Left ventricle myocardium inferior (tissue), 1 donor: ENCODE measurements around the gene POC1B. TPM values are rescaled to one million over a fixed set of nuclear protein-coding genes. Genes with fewer than 3 reads are reported as not detected.

Source experiments
- DNase-seq: peaks from one replicate; pipeline ENCODE4 v3.0.0-alpha.2; 2020
- H3K27ac ChIP-seq: fragments of 200-600 bp; replicated peaks from 2 replicates; pipeline ENCODE4 v1.8.0; 2021
- H3K27me3 ChIP-seq: fragments of 200-600 bp; 2 replicates; pipeline ENCODE4 v1.8.0; 2021; ENCODE audit warnings: low read depth
- H3K36me3 ChIP-seq: fragments of 200-600 bp; 2 replicates; pipeline ENCODE4 v1.8.0; 2021
- H3K4me1 ChIP-seq: fragments of 200-600 bp; 2 replicates; pipeline ENCODE4 v1.8.0; 2021
- H3K4me3 ChIP-seq: fragments of 200-600 bp; 2 replicates; pipeline ENCODE4 v1.8.0; 2021; ENCODE audit warnings: mild to moderate bottlenecking, moderate library complexity
- H3K9me3 ChIP-seq: fragments of 200-600 bp; replicated peaks from 2 replicates; pipeline ENCODE4 v1.8.0; 2021
- intact Hi-C: fragments of 100-400 bp; cut with micrococcal nuclease; formaldehyde crosslinking; loops from one replicate; pipeline ENCODE4 v1.11.0; 2022
- total RNA-seq: library from RNA; stranded (reverse); fragmentation: NEBNext Ultra II Directional; extraction: Animal tissue kit (Norgen Biotek cat#: 25700); gene quantifications from one replicate; pipeline ENCODE4 v1.2.1, GENCODE V29; 2021
- TF ChIP-seq, protein P1 (sequence below): fragments of 200-600 bp; IDR thresholded peaks from 2 replicates; pipeline ENCODE4 v1.8.0; 2021; ENCODE audit warnings: antibody characterized with exemption, mild to moderate bottlenecking, borderline replicate concordance
- donor health status: DM: no; HTN: yes; CAD: no; lungs with severe emphysema.

Gene POC1B
- total RNA-seq, 1 donor from 2014 or later: 8.6 TPM

- no peak for DNase-seq
- Histone ChIP-seq H3K27me3 (no peaks in the 10 kb centered on the region), H3K27ac (no peak overlapping the region), H3K36me3 (no peaks in the 10 kb centered on the region), H3K4me1 (no peaks in the 10 kb centered on the region), H3K9me3 (no peaks in the 10 kb centered on the region), H3K4me3 (no peak overlapping the region)
- TF ChIP-seq, protein P1, sequence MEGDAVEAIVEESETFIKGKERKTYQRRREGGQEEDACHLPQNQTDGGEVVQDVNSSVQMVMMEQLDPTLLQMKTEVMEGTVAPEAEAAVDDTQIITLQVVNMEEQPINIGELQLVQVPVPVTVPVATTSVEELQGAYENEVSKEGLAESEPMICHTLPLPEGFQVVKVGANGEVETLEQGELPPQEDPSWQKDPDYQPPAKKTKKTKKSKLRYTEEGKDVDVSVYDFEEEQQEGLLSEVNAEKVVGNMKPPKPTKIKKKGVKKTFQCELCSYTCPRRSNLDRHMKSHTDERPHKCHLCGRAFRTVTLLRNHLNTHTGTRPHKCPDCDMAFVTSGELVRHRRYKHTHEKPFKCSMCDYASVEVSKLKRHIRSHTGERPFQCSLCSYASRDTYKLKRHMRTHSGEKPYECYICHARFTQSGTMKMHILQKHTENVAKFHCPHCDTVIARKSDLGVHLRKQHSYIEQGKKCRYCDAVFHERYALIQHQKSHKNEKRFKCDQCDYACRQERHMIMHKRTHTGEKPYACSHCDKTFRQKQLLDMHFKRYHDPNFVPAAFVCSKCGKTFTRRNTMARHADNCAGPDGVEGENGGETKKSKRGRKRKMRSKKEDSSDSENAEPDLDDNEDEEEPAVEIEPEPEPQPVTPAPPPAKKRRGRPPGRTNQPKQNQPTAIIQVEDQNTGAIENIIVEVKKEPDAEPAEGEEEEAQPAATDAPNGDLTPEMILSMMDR: no peak
- intact Hi-C loops: no loop called here
Observed at GRCh38 chr12:89469361-89469760, 56.5 kb downstream of the POC1B start.

GRCh38 chr12:89468648-89469326, 57.1 kb downstream of the POC1B start:
- H3K27ac ChIP-seq: no peak overlapping the region
- no peaks in the 10 kb centered on the region for H3K36me3 ChIP-seq
- H3K9me3 ChIP-seq: no peaks in the 10 kb centered on the region
- no peaks in the 10 kb centered on the region for H3K4me1 ChIP-seq
- no peaks in the 10 kb centered on the region for H3K27me3 ChIP-seq
- intact Hi-C loops: no loop called here
- DNase-seq: no peak
- TF ChIP-seq, protein P1: no peak
- no peak overlapping the region for H3K4me3 ChIP-seq

DNA sequence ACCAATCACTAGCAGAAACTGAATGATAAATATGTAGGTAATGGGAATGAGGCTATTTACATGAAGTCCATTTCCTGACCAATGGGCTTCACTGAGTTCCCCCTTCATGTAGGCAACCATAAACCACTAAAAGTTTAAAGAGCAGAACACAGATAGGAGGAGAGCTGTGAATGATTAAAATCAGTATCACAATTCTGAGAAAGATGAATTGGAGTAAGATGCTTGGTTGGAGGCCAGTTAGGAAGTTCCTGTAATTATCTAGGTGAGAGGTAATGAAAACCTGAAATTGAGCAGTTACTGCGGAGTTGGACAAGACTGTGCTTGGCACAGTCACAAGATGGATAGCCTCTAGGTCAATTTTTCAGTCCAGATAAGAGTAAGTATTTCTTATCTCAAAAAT, 57.8 kb downstream of the POC1B start:
- no peak for DNase-seq
- Histone ChIP-seq H3K4me1 (no peaks in the 10 kb centered on the region), H3K27ac (no peak overlapping the region), H3K36me3 (no peaks in the 10 kb centered on the region), H3K4me3 (no peak overlapping the region), H3K27me3 (no peaks in the 10 kb centered on the region), H3K9me3 (no peaks in the 10 kb centered on the region)
- intact Hi-C loops: no loop called here
- TF ChIP-seq, protein P1: no peak

DNA sequence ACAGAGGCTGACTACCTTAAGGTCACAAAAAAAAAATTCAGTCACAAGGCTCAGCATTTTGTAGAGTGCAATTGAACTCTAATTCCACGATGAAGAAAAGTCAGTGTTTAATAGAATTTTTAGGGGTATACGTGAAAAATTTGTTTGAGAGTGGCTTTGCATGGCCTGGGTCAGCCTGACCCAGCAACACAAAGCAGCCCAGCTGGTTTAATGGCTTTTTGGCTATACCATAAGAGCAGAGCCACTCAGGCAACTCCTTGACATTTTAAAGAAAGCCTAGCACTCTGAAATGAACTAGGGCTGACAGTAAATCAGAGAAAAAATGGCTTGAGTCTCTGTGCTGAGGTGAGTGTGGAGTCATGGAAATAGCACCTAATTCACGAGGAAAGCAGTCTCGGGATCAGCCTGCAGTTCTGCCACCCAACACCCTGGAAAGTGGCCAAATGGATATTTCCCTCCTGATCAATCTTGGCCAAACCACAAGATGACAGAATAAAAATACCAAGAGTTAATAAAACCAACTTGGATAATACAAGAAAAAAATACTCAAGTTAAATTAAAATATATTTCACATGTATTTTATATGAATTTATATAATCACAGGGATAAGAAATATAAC, 60.8 kb downstream of the POC1B start:
- H3K36me3 ChIP-seq: no peaks in the 10 kb centered on the region
- no peak overlapping the region for H3K4me3 ChIP-seq
- no peak for DNase-seq
- H3K27me3 ChIP-seq: no peaks in the 10 kb centered on the region
- TF ChIP-seq, protein P1: no peak
- H3K27ac ChIP-seq: no peak overlapping the region
- H3K4me1 ChIP-seq: peaks cover 15% of the 10 kb centered on the region
- no peaks in the 10 kb centered on the region for H3K9me3 ChIP-seq
- intact Hi-C loops: no loop called here

- no peaks in the 10 kb centered on the region for H3K36me3 ChIP-seq
- H3K27ac ChIP-seq: peak overlapping the region; percentile 65
- DNase-seq: no peak
- H3K9me3 ChIP-seq: no peaks in the 10 kb centered on the region
- intact Hi-C loops: loop anchor here (2.0 kb wide), 2 partner anchors 411 to 443 kb away; no protein-coding TSS in a partner anchor
- TF ChIP-seq, protein P1: peak; percentile 76
- peaks cover 15% of the 10 kb centered on the region for H3K4me1 ChIP-seq
- no peaks in the 10 kb centered on the region for H3K27me3 ChIP-seq
- peak overlapping the region; percentile 40 for H3K4me3 ChIP-seq
Observed at GRCh38 chr12:89461649-89462612, 63.9 kb downstream of the POC1B start.
